ENCODE results near the gene RAD51B. TPM values are rescaled to one million over a fixed set of nuclear protein-coding genes. Genes with fewer than 3 reads are reported as not detected.

RAD51B gene
- total and polyA plus RNA-seq, 3 donors from 2014 or later: 5.5 to 22.5 (median 19.1) TPM

- Histone ChIP-seq H3K27me3 (no peaks in the 10 kb centered on the region), H3K36me3 (ENCODE audit: low read depth, missing control alignments) (no peaks in the 10 kb centered on the region), H3K4me1 (peaks cover 6% of the 10 kb centered on the region), H3K27ac (no peak overlapping the region), H3K4me3 (no peak overlapping the region), H3K9me3 (no peaks in the 10 kb centered on the region)
- WGBS, 2 donors: 89 to 93% methylated on average over 4 of the region's 4 CpGs
- no peak for TF ChIP-seq POLR2A (IDR thresholded peaks at IDR 0.05)
- TF ChIP-seq CTCF (IDR thresholded peaks at IDR 0.05): no peak
- intact Hi-C loops (cut with DNase I; ENCODE audit: low total_unique reads): no loop called here
- no peak for DNase-seq
These were observed 897.1 kb downstream of the RAD51B start for GRCh38 chr14:68716698-68717097.

- Histone ChIP-seq H3K27ac (no peak overlapping the region), H3K27me3 (no peaks in the 10 kb centered on the region), H3K36me3 (ENCODE audit: low read depth, missing control alignments) (no peaks in the 10 kb centered on the region), H3K4me3 (no peak overlapping the region), H3K4me1 (peaks cover 6% of the 10 kb centered on the region), H3K9me3 (no peaks in the 10 kb centered on the region)
- intact Hi-C loops (cut with DNase I; ENCODE audit: low total_unique reads): no loop called here
- 91 to 93% methylated on average over 8 of the region's 8 CpGs for WGBS, 2 donors
- TF ChIP-seq POLR2A (IDR thresholded peaks at IDR 0.05) (no peak), CTCF (IDR thresholded peaks at IDR 0.05) (peak in 1 of 3 experiments; percentile 42)
- no peak for DNase-seq
These were observed 898.7 kb downstream of the RAD51B start for GRCh38 chr14:68718023-68718990.

- intact Hi-C loops (cut with DNase I; ENCODE audit: low total_unique reads): no loop called here
- H3K27ac ChIP-seq: no peak overlapping the region
- H3K9me3 ChIP-seq: no peaks in the 10 kb centered on the region
- no peaks in the 10 kb centered on the region for H3K27me3 ChIP-seq
- TF ChIP-seq CTCF (IDR thresholded peaks at IDR 0.05): no peak
- no peak for TF ChIP-seq POLR2A (IDR thresholded peaks at IDR 0.05)
- no peak for DNase-seq
- no peaks in the 10 kb centered on the region for H3K36me3 ChIP-seq (ENCODE audit: low read depth, missing control alignments)
- H3K4me3 ChIP-seq: no peak overlapping the region
- 89 to 94% methylated on average over 5 of the region's 5 CpGs for WGBS, 2 donors
- H3K4me1 ChIP-seq: peaks cover 6% of the 10 kb centered on the region
These were observed 900.2 kb downstream of the RAD51B start for GRCh38 chr14:68719634-68720384.

GRCh38 chr14:68722186-68722585, 902.6 kb downstream of the RAD51B start:
- Histone ChIP-seq H3K4me1 (peaks cover 5% of the 10 kb centered on the region), H3K36me3 (ENCODE audit: low read depth, missing control alignments) (no peaks in the 10 kb centered on the region), H3K9me3 (no peaks in the 10 kb centered on the region), H3K27ac (no peak overlapping the region), H3K4me3 (no peak overlapping the region), H3K27me3 (no peaks in the 10 kb centered on the region)
- WGBS, 2 donors: 61 to 63% methylated on average over 2 of the region's 2 CpGs
- intact Hi-C loops (cut with DNase I; ENCODE audit: low total_unique reads): no loop called here
- no peak for TF ChIP-seq CTCF (IDR thresholded peaks at IDR 0.05)
- TF ChIP-seq POLR2A (IDR thresholded peaks at IDR 0.05): no peak
- DNase-seq: no peak
